GM19468 (cell line): ENCODE data around the gene NFIA.

Experiments used
- ATAC-seq: cut with Tn5 transposase; IDR thresholded peaks from one replicate; pipeline ENCODE4 v1.9.1; 2021; ENCODE audit warnings: mild to moderate bottlenecking, moderate library complexity, moderate number of reproducible peaks; ENCODE audit not compliant: unreplicated experiment; ENCODE audit errors: extremely low read depth

Gene NFIA

DNA sequence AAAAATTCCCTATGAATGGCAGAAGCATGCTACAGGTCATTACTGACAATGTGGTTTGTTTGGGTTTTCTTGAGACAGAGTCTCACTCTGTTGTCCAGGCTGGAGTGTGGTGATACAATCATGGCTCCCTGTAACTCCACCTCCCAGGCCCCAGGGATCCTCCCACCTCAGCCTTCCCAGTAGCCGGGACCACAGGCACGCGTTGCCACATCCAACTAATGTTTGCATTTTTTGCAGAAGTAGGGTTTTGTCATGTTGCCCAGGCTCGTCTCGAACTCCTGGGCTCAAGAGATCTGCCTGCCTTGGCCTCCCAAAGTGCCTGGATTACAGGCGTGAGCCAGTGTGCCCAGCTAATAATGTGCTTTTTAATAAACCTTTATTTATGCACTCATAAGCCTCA is 259.1 kb downstream of the NFIA start:
- ATAC-seq, result no peak

GRCh38 chr1:61343734-61344420 is 261.5 kb downstream of the NFIA start:
- ATAC-seq, result no peak

DNA sequence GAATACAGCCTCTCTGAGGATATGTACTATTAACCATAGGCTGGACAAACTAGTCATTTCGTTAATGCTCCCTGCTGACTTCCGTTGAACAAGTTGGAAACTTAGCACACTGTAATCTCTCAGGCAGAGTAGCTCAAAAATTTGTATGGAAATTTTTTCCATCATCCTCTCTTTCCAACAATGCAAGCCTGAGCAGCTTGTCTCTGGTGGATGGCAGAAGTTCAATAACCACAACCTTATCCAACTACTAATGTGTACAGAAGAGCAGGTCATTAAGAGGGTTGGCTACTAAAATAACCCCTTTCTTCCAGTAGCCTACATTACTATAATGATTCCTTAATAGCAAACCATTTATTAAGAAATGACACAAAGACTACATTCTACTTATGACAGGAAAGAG is 262.3 kb downstream of the NFIA start:
- no peak for ATAC-seq

GRCh38 chr1:61348025-61348665 is 265.8 kb downstream of the NFIA start:
- ATAC-seq, result no peak

- no peak for ATAC-seq
These were observed 270.6 kb downstream of the NFIA start for GRCh38 chr1:61352845-61353435.

DNA sequence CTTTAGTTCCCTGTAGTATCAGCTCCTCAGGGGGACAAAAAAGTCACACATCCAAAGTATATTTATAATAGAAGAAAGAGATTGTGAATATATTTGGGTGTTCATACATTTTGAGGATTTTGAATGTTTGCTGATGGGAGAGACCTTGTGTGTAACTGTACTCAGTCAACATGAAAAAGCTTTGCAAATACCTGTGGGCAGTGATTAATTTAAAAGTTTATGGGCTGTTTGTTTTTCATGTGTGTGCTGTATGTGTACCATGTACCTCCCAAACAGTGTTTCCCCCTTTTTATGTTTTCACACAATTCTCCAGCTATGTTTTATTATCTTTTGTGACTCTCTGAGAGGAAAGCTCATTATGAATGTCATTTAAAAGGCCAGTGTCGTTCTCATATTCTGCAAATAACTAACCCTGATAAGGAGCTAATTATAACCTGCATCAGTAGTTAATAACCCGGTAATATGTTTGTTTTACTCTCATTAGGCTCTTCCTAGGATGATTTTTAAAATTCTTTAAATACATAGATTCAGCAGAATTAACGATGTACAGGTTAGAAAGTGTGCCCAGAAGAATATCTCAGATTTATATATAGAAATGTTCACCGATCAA is 271.5 kb downstream of the NFIA start:
- no peak for ATAC-seq

- ATAC-seq, result no peak
These were observed 273.7 kb downstream of the NFIA start for GRCh38 chr1:61356016-61356415.

- ATAC-seq, result no peak
These were observed 274.6 kb downstream of the NFIA start for GRCh38 chr1:61356995-61357394.

DNA sequence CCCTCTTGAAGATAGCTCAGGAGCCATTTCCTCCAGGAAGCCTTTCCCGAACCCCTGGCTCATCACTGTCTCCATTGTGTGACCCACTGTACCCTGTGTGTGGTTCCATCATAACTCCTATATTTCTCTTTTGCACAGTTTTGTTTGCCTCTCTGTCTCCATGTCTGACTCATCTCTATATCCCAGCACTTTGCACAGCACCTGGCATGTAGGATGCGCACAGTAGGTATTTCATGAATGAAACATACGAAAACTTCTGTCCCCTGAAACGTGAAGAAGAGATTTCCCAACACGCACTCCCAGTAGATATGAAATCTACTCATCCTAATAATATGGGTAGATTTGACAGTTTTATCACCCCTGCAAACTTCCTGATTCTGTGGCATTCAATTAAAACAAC is 275.2 kb downstream of the NFIA start:
- ATAC-seq, result no peak

GRCh38 chr1:61358770-61359455 is 276.6 kb downstream of the NFIA start:
- no peak for ATAC-seq

DNA sequence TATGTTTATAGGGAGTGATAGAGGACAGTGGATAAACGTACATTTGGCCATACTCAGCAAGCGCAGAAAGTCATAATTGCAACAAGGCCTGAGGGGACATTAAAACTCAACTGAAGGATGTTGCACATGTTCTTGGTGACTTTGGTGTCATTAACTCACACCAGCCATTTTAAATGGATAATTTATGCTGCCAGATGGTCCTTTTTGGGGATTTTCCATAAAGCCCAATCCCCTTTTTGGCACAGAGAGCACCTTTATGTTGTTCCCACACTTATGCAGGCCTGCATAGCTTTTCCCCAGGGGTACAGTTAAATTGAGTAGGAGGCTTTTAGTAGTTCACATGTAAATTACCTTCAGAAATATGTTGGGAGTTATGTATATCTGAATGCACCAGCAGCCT is 279.6 kb downstream of the NFIA start:
- ATAC-seq, result no peak

DNA sequence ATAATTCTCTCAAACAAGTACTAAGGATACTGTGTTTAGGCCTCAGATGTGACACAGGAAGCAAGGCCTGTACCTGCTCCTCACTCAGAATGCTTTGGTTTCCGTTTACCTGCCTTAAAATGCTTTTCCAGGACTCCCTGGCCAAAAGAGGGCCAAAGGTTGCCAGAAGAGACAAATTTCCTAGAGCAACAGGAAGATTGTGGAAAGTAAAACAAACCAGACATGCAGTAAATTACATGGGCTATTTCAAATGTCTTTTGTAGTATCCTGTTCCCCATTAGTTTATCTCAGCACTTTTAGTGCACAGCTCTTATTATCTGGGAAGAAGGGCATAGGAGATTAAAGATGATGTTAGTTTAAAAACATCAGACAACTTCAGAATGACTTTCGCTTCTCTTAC is 280.0 kb downstream of the NFIA start:
- no peak for ATAC-seq

DNA sequence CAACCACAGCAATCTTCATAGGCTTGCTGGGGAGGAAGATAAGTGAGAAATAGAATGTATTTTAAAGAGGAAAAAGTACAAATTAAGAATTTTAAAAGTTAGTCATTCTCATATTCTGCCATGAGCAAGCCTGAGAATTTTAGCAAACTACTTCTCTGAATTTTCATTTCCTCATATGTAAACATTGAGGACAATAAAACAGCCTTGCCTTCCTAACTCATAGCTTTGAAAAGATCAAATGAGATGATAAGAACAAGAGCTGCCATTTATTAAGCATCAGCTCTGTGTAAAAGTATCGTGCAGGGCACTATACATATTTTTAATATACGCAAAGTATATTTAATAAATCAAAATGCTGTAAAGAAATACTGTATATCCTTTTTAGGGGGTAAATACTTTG is 286.0 kb downstream of the NFIA start:
- ATAC-seq, result no peak

GRCh38 chr1:61368876-61369275 is 286.5 kb downstream of the NFIA start:
- no peak for ATAC-seq

DNA sequence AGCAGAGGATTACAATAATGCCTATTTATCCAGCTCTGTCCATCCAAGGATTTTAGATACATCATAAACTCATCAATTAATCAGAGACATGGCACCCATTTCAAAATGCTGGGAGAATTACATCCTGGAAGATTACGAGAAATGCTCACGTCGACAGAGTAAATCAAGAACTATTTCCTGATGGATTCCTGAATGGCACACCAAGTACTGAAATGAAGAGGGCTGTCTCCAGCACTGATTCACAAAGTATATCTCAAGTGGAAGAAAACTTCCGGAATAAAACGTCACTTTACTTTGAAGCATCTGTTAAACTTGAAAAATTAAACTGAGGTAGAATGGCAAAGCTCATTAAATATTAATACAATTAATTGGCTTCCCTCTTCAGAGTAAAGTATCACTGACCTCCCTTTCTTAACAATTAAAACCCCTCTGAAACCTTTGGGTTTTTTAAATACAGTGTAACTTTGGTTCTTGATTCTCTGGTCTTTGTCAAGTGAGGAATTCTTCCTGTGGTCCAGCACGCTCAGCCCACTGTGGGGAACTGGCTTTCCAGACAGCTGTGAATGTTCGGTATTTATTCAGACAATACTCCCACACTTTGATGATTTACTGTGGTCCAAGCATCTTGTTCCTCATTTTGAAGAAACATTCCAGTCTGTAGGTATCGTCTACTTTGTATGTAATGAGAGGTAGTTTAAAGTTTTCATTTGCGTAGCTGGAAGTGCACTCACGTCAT is 288.0 kb downstream of the NFIA start:
- ATAC-seq, result no peak

DNA sequence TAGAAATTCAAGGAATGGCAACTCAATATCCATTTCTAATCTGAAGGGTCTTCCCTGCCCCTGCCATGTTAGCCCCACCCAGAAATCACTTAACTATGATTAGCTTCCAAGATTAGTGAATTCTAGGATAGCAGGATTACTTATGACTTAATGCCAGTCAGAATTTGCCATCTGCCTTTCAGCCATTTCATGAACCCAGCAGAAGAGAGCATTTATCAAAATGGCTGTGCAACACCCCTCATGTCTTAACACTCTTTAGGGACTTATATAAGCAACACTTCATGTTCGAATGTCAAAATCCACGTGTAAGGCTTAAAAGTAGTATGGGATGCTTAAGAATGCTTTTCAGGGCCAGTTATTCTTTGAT is 288.5 kb downstream of the NFIA start:
- ATAC-seq, result no peak

DNA sequence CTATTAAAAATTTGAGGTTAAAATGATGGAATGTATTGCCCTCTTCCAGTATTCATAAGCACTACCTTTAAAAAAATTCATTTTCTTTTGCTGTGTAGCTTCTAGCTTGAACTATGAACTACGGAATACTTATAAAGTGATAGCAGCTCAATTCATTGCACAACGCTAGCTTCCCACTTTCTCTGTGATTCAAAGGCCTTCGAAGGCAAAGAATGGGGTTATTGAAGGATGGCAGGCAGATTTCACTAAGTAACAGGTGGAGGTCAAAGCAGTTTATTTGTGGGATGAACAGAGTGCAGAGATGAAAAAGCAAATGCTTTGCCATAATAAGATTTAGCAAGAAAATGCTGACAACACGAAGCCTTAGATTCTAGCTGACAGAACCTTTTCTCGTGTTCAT is 290.6 kb downstream of the NFIA start:
- ATAC-seq, result no peak

GRCh38 chr1:61374156-61374555 is 291.8 kb downstream of the NFIA start:
- ATAC-seq, result no peak

- ATAC-seq, result no peak
These were observed 292.9 kb downstream of the NFIA start for GRCh38 chr1:61375082-61375880.
